Effector memory CD4-positive, alpha-beta T cell (primary cell): ENCODE results near the gene ABCB10.
"Not testable (repeated sequence)": the region's sequence is repeated elsewhere in the genome, so short reads cannot be mapped to it uniquely, and the experiment has no call there.

Experiments used
- DNase-seq, 3 donors: peaks; one replicate each; pipeline ENCODE4 v3.0.0-alpha.2; 2020
- H3K27ac ChIP-seq: 2 replicates; pipeline ENCODE4 v1.7.0; 2013; ENCODE audit warnings: mild to moderate bottlenecking, low read length, moderate library complexity; ENCODE audit not compliant: insufficient read depth, poor library complexity, severe bottlenecking
- H3K27me3 ChIP-seq: replicated peaks from 2 replicates; pipeline ENCODE4 v1.7.0; 2013; ENCODE audit warnings: mild to moderate bottlenecking, low read length; ENCODE audit not compliant: insufficient read depth, control insufficient read depth, poor library complexity, severe bottlenecking
- H3K36me3 ChIP-seq: 2 replicates; pipeline ENCODE4 v1.7.0; 2013; ENCODE audit warnings: mild to moderate bottlenecking, low read length, moderate library complexity; ENCODE audit not compliant: control insufficient read depth, insufficient read depth
- H3K4me1 ChIP-seq: 2 replicates; pipeline ENCODE4 v1.7.0; 2013; ENCODE audit warnings: low read length, mild to moderate bottlenecking; ENCODE audit not compliant: control insufficient read depth, insufficient read depth, poor library complexity, severe bottlenecking
- H3K4me3 ChIP-seq: 2 replicates; pipeline ENCODE4 v1.7.0; 2013; ENCODE audit warnings: low read length, low read depth, mild to moderate bottlenecking; ENCODE audit not compliant: insufficient read depth, poor library complexity, severe bottlenecking
- H3K9me3 ChIP-seq: 2 replicates; pipeline ENCODE4 v1.7.0; 2013; ENCODE audit warnings: mild to moderate bottlenecking, low read length, moderate library complexity; ENCODE audit not compliant: control insufficient read depth
- total RNA-seq, 3 donors: gene quantifications; one replicate each; lab custom pipeline; 2026; lab: John Stamatoyannopoulos, UW

Gene ABCB10
- total RNA-seq = 24.5 to 38.6 (median 28.7) reads per million in 3 donors

- H3K27ac ChIP-seq = peak within 1 kb of the TSS; percentile 63
- no peaks in the 10 kb centered on the region for H3K9me3 ChIP-seq
Measured at GRCh38 chr1:229558460-229559335, at the start of gene ABCB10. Gene ABCB10, minus strand, starts transcription at chr1:229558707. Its CDS starts 55 bp downstream, at chr1:229558652.

GRCh38 chr1:229607370-229607769 lies 48.9 kb upstream of the ABCB10 start:
- no peak for DNase-seq
- H3K36me3 ChIP-seq = peaks cover 40% of the 10 kb centered on the region

More at GRCh38 chr1:229558460-229559335, at the start of gene ABCB10:
- peaks cover 12% of the 10 kb centered on the region for H3K4me1 ChIP-seq
- peak within 1 kb of the TSS; percentile 95 for H3K4me3 ChIP-seq
- H3K36me3 ChIP-seq = no peaks in the 10 kb centered on the region
- H3K27me3 ChIP-seq = no peaks in the 10 kb centered on the region
- DNase-seq = peak; percentile 68 to 78 (median 74)

GRCh38 chr1:229603371-229604005 lies 45.0 kb upstream of the ABCB10 start:
- Histone ChIP-seq H3K9me3 (no peaks in the 10 kb centered on the region), H3K27me3 (no peaks in the 10 kb centered on the region), H3K27ac (no peak overlapping the region), H3K36me3 (peaks cover 25% of the 10 kb centered on the region), H3K4me1 (no peaks in the 10 kb centered on the region), H3K4me3 (no peak overlapping the region)
- DNase-seq = no peak

More at GRCh38 chr1:229607370-229607769, 48.9 kb upstream of the ABCB10 start:
- Histone ChIP-seq H3K9me3 (no peaks in the 10 kb centered on the region), H3K4me3 (no peak overlapping the region), H3K4me1 (no peaks in the 10 kb centered on the region), H3K27me3 (no peaks in the 10 kb centered on the region), H3K27ac (no peak overlapping the region)

DNA sequence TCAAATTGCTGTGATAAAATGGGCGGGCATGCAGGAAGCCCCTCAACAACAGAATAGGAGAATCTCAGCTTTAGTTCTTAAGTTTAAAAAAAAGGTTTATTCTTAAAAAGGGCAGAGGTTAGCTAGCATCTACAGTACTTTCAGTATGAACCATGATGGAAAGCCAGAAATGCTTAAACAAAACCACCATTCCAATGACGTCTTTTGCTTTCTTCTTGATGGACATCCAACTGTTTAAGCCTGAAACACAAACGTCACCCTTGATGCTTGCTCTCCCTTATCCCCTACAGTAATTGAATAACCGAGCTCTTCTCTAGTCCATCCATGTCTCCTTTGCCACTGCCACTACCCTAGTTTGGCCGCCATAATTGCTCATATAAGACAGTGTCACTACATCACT lies 41.7 kb upstream of the ABCB10 start:
- H3K27ac ChIP-seq = no peak overlapping the region
- no peaks in the 10 kb centered on the region for H3K4me1 ChIP-seq
- no peak overlapping the region for H3K4me3 ChIP-seq
- H3K9me3 ChIP-seq = no peaks in the 10 kb centered on the region
- H3K27me3 ChIP-seq = no peaks in the 10 kb centered on the region
- DNase-seq = no peak
- peaks cover 29% of the 10 kb centered on the region for H3K36me3 ChIP-seq

GRCh38 chr1:229599218-229599954 lies 40.9 kb upstream of the ABCB10 start:
- peaks cover 36% of the 10 kb centered on the region for H3K36me3 ChIP-seq
- no peaks in the 10 kb centered on the region for H3K4me1 ChIP-seq
- H3K4me3 ChIP-seq = no peak overlapping the region
- no peaks in the 10 kb centered on the region for H3K9me3 ChIP-seq
- H3K27ac ChIP-seq = no peak overlapping the region
- no peaks in the 10 kb centered on the region for H3K27me3 ChIP-seq
- no peak for DNase-seq

- Histone ChIP-seq H3K4me1 (no peaks in the 10 kb centered on the region), H3K9me3 (no peaks in the 10 kb centered on the region), H3K36me3 (peaks cover 43% of the 10 kb centered on the region), H3K4me3 (no peak overlapping the region), H3K27me3 (no peaks in the 10 kb centered on the region), H3K27ac (no peak overlapping the region)
- no peak for DNase-seq
Measured at GRCh38 chr1:229597877-229598276, 39.4 kb upstream of the ABCB10 start.

DNA sequence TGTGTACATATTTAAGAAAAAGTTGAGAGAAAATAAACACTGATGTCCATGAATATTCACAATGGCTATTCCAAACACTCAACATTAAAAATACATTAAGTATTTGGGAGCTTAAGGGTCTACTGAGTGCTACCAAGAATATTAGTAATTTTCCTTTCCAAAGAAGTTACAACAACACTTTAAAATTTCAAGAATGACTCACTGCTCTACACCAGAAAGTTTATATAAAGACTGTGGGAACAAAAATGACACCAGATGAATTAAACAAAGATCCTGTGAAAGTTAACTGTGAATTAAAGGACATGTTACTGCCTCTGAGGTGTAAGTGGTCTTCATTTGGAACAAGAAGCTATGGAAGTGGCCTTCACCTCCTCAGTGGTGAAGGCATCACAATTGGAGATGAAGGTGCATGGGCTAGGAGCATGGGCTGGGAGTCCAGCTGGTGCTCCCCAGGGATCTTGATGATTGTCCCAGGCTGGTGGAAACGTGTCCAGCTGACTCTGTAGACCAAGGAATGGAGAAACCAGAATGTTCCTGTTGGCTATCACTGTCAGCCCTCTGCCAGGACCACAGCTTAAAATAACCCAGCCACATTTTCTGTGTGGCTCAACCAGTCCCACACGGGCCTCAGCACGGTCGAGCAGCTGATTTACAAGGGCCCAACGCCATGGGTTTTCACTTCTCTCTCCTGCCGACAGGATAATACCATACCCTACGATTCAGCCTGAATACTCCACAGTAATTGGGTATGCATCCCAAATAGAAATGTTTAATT lies 38.6 kb upstream of the ABCB10 start:
- H3K4me1 ChIP-seq = no peaks in the 10 kb centered on the region
- no peak overlapping the region for H3K27ac ChIP-seq
- peaks cover 38% of the 10 kb centered on the region for H3K36me3 ChIP-seq
- DNase-seq = no peak
- no peak overlapping the region for H3K4me3 ChIP-seq
- H3K9me3 ChIP-seq = no peaks in the 10 kb centered on the region
- H3K27me3 ChIP-seq = no peaks in the 10 kb centered on the region

- not testable (repeated sequence) for DNase-seq, H3K27me3 ChIP-seq, H3K4me1 ChIP-seq, H3K27ac ChIP-seq, H3K4me3 ChIP-seq, H3K9me3 ChIP-seq
- H3K36me3 ChIP-seq = peaks cover 31% of the 10 kb centered on the region
Measured at GRCh38 chr1:229595876-229596275, 37.4 kb upstream of the ABCB10 start.

GRCh38 chr1:229594227-229595008 lies 35.9 kb upstream of the ABCB10 start:
- H3K27me3 ChIP-seq = no peaks in the 10 kb centered on the region
- no peak overlapping the region for H3K27ac ChIP-seq
- no peaks in the 10 kb centered on the region for H3K4me1 ChIP-seq
- no peak for DNase-seq
- H3K4me3 ChIP-seq = no peak overlapping the region
- no peaks in the 10 kb centered on the region for H3K9me3 ChIP-seq
- peaks cover 23% of the 10 kb centered on the region for H3K36me3 ChIP-seq
